ENCODE results near the gene TDRD9.

DNA sequence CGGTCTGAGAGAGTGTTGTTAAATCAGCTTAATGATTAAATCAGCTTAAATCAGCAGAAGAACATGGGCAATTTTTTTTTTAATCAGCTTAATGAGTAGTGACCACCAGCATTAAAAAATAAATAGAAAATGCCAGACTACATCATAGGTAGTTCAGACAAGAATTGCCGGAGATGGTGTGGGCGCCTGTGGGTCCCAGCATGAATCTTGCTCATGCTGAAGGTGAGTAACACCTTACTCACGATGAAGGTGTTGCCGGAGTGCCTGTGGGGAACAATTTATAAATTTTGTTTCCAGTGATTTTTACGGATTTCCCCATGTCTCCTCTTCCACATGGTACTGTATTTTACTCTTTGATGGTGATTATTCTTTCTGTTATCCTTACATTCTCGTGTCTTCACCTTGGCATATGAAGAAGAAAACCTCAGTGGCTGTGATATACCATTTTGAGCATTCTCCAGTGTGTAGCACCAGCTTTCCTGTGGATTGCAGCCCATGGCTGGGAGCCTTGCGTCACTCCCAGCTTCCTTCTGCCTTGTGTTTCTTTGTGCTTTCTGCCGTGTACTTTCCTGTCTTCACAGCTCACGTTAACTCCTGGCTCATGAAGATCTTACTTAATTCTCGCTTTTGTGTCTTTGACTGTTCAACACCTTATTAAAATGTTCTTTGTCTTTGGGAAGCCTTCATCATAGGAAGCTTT lies 4.7 kb downstream of the TDRD9 start:
- TF ChIP-seq POLR2A (IDR thresholded peaks at IDR 0.05): no peak
- TF ChIP-seq, protein P1, sequence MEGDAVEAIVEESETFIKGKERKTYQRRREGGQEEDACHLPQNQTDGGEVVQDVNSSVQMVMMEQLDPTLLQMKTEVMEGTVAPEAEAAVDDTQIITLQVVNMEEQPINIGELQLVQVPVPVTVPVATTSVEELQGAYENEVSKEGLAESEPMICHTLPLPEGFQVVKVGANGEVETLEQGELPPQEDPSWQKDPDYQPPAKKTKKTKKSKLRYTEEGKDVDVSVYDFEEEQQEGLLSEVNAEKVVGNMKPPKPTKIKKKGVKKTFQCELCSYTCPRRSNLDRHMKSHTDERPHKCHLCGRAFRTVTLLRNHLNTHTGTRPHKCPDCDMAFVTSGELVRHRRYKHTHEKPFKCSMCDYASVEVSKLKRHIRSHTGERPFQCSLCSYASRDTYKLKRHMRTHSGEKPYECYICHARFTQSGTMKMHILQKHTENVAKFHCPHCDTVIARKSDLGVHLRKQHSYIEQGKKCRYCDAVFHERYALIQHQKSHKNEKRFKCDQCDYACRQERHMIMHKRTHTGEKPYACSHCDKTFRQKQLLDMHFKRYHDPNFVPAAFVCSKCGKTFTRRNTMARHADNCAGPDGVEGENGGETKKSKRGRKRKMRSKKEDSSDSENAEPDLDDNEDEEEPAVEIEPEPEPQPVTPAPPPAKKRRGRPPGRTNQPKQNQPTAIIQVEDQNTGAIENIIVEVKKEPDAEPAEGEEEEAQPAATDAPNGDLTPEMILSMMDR (IDR thresholded peaks at IDR 0.05): no peak
